Dendritic cell treated with granulocyte-macrophage colony-stimulating factor and Interleukin-4, amounts not matched to agents 40 ng/mL and 50 ng/mL, for 4 days (primary cell): ENCODE data around the gene MYO16.
A peak's percentile ranks its signal among the peaks of the same experiment; 100 is the strongest.

ENCODE experiments used
- H3K27ac Mint-ChIP-seq: one replicate; pipeline ENCODE4 v1.8.0; 2022; ENCODE audit warnings: mild to moderate bottlenecking, mixed read lengths
- H3K27me3 Mint-ChIP-seq: one replicate; pipeline ENCODE4 v1.8.0; 2022; ENCODE audit warnings: mild to moderate bottlenecking, mixed read lengths
- H3K36me3 Mint-ChIP-seq: one replicate; pipeline ENCODE4 v1.8.0; 2022; ENCODE audit warnings: low read depth, mixed read lengths
- H3K4me1 Mint-ChIP-seq: one replicate; pipeline ENCODE4 v1.8.0; 2022; ENCODE audit warnings: low read depth, mixed read lengths
- H3K4me3 Mint-ChIP-seq: one replicate; pipeline ENCODE4 v1.8.0; 2022; ENCODE audit warnings: mild to moderate bottlenecking, moderate library complexity, mixed read lengths
- H3K9me3 Mint-ChIP-seq: one replicate; pipeline ENCODE4 v1.8.0; 2022; ENCODE audit warnings: mixed read lengths
- intact Hi-C: fragments of 100-400 bp; cut with micrococcal nuclease; formaldehyde crosslinking; loops from one replicate; pipeline ENCODE4 v1.15.0; 2022

Gene MYO16

DNA sequence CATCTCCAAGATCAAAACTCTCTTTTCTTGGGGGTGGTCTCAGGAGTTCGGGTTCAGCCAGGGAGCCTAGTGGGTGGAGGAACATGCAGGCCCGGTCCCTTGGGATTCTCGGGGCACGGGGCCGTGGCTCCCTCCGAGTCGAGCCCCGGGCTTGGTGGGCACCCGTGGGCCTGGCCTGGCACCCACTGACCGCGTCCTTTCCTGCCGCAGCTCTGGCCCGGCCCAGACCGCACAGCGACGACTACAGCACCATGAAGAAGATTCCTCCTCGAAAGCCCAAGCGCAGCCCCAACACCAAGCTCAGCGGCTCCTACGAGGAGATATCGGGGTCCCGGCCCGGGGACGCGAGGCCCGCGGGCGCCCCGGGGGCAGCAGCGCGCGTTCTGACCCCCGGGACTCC lies 510.6 kb downstream of the MYO16 start:
- Mint-ChIP-seq H3K4me3 (no peak overlapping the region), H3K27me3 (peaks cover 35% of the 10 kb centered on the region), H3K4me1 (no peaks in the 10 kb centered on the region), H3K27ac (no peak overlapping the region), H3K9me3 (peaks cover 13% of the 10 kb centered on the region), H3K36me3 (no peaks in the 10 kb centered on the region)
- intact Hi-C loops: loop anchor here (10.0 kb wide), 1 partner anchor 855 kb away; no protein-coding TSS in a partner anchor

GRCh38 chr13:109140479-109141349 lies 511.3 kb downstream of the MYO16 start:
- Mint-ChIP-seq H3K27me3 (peaks cover 35% of the 10 kb centered on the region), H3K4me3 (peak overlapping the region; percentile 9), H3K36me3 (no peaks in the 10 kb centered on the region), H3K9me3 (peaks cover 13% of the 10 kb centered on the region), H3K27ac (no peak overlapping the region), H3K4me1 (no peaks in the 10 kb centered on the region)
- intact Hi-C loops: loop anchor here (10.0 kb wide), 1 partner anchor 854 kb away; no protein-coding TSS in a partner anchor

DNA sequence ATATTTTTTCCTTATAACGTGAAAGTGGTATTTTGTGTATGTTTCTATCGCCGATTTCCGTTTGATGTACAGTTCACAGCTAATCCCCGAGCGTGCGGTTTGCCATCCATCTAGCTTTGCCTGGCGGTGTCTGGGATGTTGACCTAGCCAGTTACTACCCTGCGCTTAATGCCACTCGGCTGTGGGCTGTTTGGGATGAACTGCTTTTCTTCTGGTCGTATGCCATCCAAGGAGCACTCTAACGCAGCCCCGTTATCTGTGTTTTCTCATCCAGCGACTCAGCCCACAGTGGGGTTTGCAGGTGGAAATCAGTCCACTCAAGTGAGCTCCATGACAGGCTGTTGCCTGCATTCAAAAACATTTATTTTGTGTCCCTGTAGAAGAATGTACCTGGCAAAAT lies 512.3 kb downstream of the MYO16 start:
- Mint-ChIP-seq H3K27me3 (peaks cover 35% of the 10 kb centered on the region), H3K4me3 (no peak overlapping the region), H3K4me1 (no peaks in the 10 kb centered on the region), H3K36me3 (no peaks in the 10 kb centered on the region), H3K27ac (no peak overlapping the region), H3K9me3 (peaks cover 13% of the 10 kb centered on the region)
- intact Hi-C loops: loop anchor here (10.0 kb wide), 1 partner anchor 853 kb away; no protein-coding TSS in a partner anchor

- peaks cover 32% of the 10 kb centered on the region for H3K27me3 Mint-ChIP-seq
- intact Hi-C loops: loop anchor here (2.0 to 10.0 kb wide), 2 partner anchors 648 to 850 kb away; no protein-coding TSS in a partner anchor
- H3K4me3 Mint-ChIP-seq: no peak overlapping the region
- H3K27ac Mint-ChIP-seq: no peak overlapping the region
- peaks cover 3% of the 10 kb centered on the region for H3K9me3 Mint-ChIP-seq
- no peaks in the 10 kb centered on the region for H3K36me3 Mint-ChIP-seq
- H3K4me1 Mint-ChIP-seq: no peaks in the 10 kb centered on the region
These were observed 515.5 kb downstream of the MYO16 start for GRCh38 chr13:109144693-109145437.

GRCh38 chr13:109145631-109146030 lies 516.2 kb downstream of the MYO16 start:
- H3K4me1 Mint-ChIP-seq: no peaks in the 10 kb centered on the region
- intact Hi-C loops: loop anchor here (2.0 to 10.0 kb wide), 2 partner anchors 647 to 849 kb away; no protein-coding TSS in a partner anchor
- peaks cover 25% of the 10 kb centered on the region for H3K27me3 Mint-ChIP-seq
- H3K4me3 Mint-ChIP-seq: no peak overlapping the region
- no peak overlapping the region for H3K27ac Mint-ChIP-seq
- no peaks in the 10 kb centered on the region for H3K9me3 Mint-ChIP-seq
- no peaks in the 10 kb centered on the region for H3K36me3 Mint-ChIP-seq

GRCh38 chr13:109146393-109146792 lies 517.0 kb downstream of the MYO16 start:
- Mint-ChIP-seq H3K9me3 (no peaks in the 10 kb centered on the region), H3K27ac (no peak overlapping the region), H3K27me3 (peaks cover 18% of the 10 kb centered on the region), H3K4me3 (no peak overlapping the region), H3K4me1 (no peaks in the 10 kb centered on the region), H3K36me3 (no peaks in the 10 kb centered on the region)
- intact Hi-C loops: loop anchor here (10.0 kb wide), 1 partner anchor 848 kb away; no protein-coding TSS in a partner anchor

DNA sequence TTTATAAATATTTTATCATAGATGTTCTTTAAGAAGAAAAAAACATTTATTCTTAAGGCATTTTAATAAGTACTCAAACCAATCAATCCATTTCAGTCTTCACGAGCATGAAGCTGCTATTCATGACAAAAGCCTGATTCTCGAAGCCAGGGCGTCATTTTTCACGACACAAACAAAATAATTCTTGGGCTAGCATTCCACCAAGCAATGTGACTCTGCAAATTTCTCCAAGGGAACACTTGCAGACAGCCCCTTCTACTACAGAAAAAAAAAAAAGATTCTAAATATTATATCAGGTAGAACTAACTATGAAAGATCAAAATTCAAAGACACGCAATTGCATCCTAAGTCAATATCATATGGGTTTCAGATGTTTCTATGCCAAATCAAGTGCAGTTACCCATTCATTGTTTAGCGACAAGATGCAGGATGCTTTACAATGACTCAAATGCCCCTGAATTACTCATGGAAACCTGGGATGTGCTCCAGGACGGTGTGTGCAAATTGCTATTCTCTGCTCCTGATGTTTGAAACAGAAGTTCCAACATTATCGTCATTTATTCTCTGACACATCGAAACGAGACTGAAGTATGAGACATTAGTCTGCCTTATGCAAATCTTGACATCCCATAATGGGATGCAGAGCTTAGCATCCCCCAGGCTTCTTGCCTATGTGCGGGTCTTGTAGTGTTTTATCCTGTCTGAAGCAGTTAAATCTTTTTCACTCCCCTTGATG lies 517.7 kb downstream of the MYO16 start:
- Mint-ChIP-seq H3K36me3 (no peaks in the 10 kb centered on the region), H3K27ac (no peak overlapping the region), H3K4me1 (no peaks in the 10 kb centered on the region), H3K27me3 (peaks cover 13% of the 10 kb centered on the region), H3K9me3 (no peaks in the 10 kb centered on the region), H3K4me3 (no peak overlapping the region)
- intact Hi-C loops: loop anchor here (10.0 kb wide), 1 partner anchor 848 kb away; no protein-coding TSS in a partner anchor

GRCh38 chr13:109148243-109148642 lies 518.8 kb downstream of the MYO16 start:
- intact Hi-C loops: loop anchor here (10.0 kb wide), 1 partner anchor 847 kb away; no protein-coding TSS in a partner anchor
- H3K27ac Mint-ChIP-seq: no peak overlapping the region
- no peaks in the 10 kb centered on the region for H3K9me3 Mint-ChIP-seq
- H3K4me3 Mint-ChIP-seq: no peak overlapping the region
- peaks cover 5% of the 10 kb centered on the region for H3K27me3 Mint-ChIP-seq
- H3K36me3 Mint-ChIP-seq: no peaks in the 10 kb centered on the region
- no peaks in the 10 kb centered on the region for H3K4me1 Mint-ChIP-seq

DNA sequence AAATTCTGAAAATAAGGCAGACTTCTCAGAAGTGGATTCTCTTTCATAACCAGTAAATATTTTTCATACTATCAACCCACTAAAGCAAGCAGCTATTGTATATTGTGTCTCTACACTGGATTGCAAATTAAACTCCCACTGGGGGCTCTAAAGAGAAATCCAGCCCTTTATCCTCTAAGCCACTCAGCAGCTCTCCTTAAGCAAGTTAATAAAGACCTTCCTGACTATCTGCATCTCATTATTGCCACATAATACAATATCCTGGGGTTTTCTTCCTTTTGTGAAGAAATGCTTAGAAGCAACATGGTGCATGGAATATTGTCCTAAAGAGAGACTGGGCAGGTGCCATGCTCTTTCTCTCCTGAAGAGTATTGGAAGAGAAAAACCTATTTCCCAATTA lies 521.3 kb downstream of the MYO16 start:
- intact Hi-C loops: no loop called here
- Mint-ChIP-seq H3K4me3 (no peak overlapping the region), H3K36me3 (no peaks in the 10 kb centered on the region), H3K4me1 (peaks cover 5% of the 10 kb centered on the region), H3K9me3 (no peaks in the 10 kb centered on the region), H3K27ac (no peak overlapping the region), H3K27me3 (peaks cover 16% of the 10 kb centered on the region)

DNA sequence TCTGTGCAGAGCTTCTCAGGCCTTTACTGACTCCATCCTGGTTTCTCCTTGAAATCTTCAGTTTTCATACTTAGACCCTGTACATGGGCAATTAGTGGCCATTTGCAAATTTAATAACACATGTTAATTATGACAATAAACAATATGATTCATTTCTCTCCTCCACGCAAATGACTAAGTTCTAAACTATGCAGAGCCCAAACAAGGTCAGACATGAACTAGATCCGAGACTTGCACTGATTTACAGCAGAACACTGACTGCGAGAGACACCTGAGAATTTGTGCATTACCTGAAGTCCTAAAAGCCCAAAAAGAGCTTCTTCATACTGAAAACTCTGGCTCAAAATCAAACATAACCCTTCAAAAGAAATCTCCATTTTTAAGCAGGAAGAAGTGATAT lies 521.8 kb downstream of the MYO16 start:
- H3K9me3 Mint-ChIP-seq: no peaks in the 10 kb centered on the region
- peaks cover 5% of the 10 kb centered on the region for H3K4me1 Mint-ChIP-seq
- H3K4me3 Mint-ChIP-seq: no peak overlapping the region
- no peak overlapping the region for H3K27ac Mint-ChIP-seq
- H3K27me3 Mint-ChIP-seq: peaks cover 16% of the 10 kb centered on the region
- intact Hi-C loops: no loop called here
- no peaks in the 10 kb centered on the region for H3K36me3 Mint-ChIP-seq

GRCh38 chr13:109151696-109152095 lies 522.3 kb downstream of the MYO16 start:
- H3K36me3 Mint-ChIP-seq: no peaks in the 10 kb centered on the region
- H3K27me3 Mint-ChIP-seq: peaks cover 18% of the 10 kb centered on the region
- no peak overlapping the region for H3K4me3 Mint-ChIP-seq
- H3K4me1 Mint-ChIP-seq: peaks cover 8% of the 10 kb centered on the region
- intact Hi-C loops: no loop called here
- no peaks in the 10 kb centered on the region for H3K9me3 Mint-ChIP-seq
- H3K27ac Mint-ChIP-seq: no peak overlapping the region

DNA sequence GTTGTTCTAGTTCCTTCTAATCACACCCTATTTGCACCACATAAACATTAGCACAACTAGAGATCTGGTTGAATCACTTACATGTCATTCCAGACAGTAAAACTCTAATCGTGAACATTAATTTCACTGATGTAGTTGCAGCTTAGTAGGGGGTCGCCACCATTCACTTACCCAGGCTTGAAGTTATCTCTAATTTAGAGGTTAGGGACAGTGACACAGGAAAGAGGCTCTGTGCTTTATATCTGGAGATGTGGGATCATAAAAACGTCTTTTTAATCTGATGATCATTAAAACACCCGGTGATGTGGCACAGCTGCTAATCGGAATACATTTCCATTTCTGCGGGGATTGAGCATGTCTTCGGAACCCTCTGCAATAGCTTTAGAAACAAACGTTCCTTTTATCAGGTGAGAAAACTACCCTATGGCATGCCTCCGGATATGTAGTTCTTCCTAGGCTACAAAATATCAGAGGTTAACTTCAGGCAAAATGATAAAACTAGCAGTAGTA lies 523.0 kb downstream of the MYO16 start:
- no peaks in the 10 kb centered on the region for H3K9me3 Mint-ChIP-seq
- H3K36me3 Mint-ChIP-seq: no peaks in the 10 kb centered on the region
- H3K27ac Mint-ChIP-seq: no peak overlapping the region
- no peak overlapping the region for H3K4me3 Mint-ChIP-seq
- intact Hi-C loops: no loop called here
- peaks cover 11% of the 10 kb centered on the region for H3K4me1 Mint-ChIP-seq
- H3K27me3 Mint-ChIP-seq: peaks cover 25% of the 10 kb centered on the region

- Mint-ChIP-seq H3K27ac (no peak overlapping the region), H3K4me3 (no peak overlapping the region), H3K9me3 (no peaks in the 10 kb centered on the region), H3K27me3 (peaks cover 29% of the 10 kb centered on the region), H3K36me3 (no peaks in the 10 kb centered on the region), H3K4me1 (peaks cover 13% of the 10 kb centered on the region)
- intact Hi-C loops: no loop called here
These were observed 523.5 kb downstream of the MYO16 start for GRCh38 chr13:109152941-109153340.
